GM21737 (cell line): ENCODE data around the gene SBF2.
A peak's percentile ranks its signal among the peaks of the same experiment; 100 is the strongest.
"Not testable (repeated sequence)": the region's sequence is repeated elsewhere in the genome, so short reads cannot be mapped to it uniquely, and the experiment has no call there.

Experiments used
- ATAC-seq: cut with Tn5 transposase; IDR thresholded peaks from one replicate; pipeline ENCODE4 v1.9.1; 2021; ENCODE audit warnings: mild to moderate bottlenecking, moderate library complexity; ENCODE audit not compliant: unreplicated experiment

The SBF2 gene

GRCh38 chr11:9969068-9969467 is 325.0 kb downstream of the SBF2 start:
- ATAC-seq, result no peak

- peak; percentile 95 for ATAC-seq
These were observed 331.3 kb downstream of the SBF2 start for GRCh38 chr11:9962722-9963121.

GRCh38 chr11:9957072-9957471 is 336.9 kb downstream of the SBF2 start:
- no peak for ATAC-seq

GRCh38 chr11:9956483-9956882 is 337.5 kb downstream of the SBF2 start:
- no peak for ATAC-seq

GRCh38 chr11:9955391-9955790 is 338.6 kb downstream of the SBF2 start:
- no peak for ATAC-seq

GRCh38 chr11:9953994-9954626 is 339.9 kb downstream of the SBF2 start:
- ATAC-seq, result no peak

GRCh38 chr11:9952511-9953196 is 341.4 kb downstream of the SBF2 start:
- no peak for ATAC-seq

GRCh38 chr11:9951807-9952206 is 342.2 kb downstream of the SBF2 start:
- ATAC-seq, result no peak

GRCh38 chr11:9950462-9950861 is 343.6 kb downstream of the SBF2 start:
- ATAC-seq, result no peak

GRCh38 chr11:9947231-9947864 is 346.7 kb downstream of the SBF2 start:
- peak; percentile 59 for ATAC-seq

- not testable (repeated sequence) for ATAC-seq
These were observed 348.3 kb downstream of the SBF2 start for GRCh38 chr11:9945680-9946079.

- no peak for ATAC-seq
These were observed 350.5 kb downstream of the SBF2 start for GRCh38 chr11:9943386-9944110.

- no peak for ATAC-seq
These were observed 352.0 kb downstream of the SBF2 start for GRCh38 chr11:9941991-9942390.

- not testable (repeated sequence) for ATAC-seq
These were observed 354.9 kb downstream of the SBF2 start for GRCh38 chr11:9939150-9939549.

GRCh38 chr11:9936754-9937153 is 357.3 kb downstream of the SBF2 start:
- no peak for ATAC-seq

- not testable (repeated sequence) for ATAC-seq
These were observed 361.2 kb downstream of the SBF2 start for GRCh38 chr11:9932843-9933242.

- ATAC-seq, result not testable (repeated sequence)
These were observed 363.3 kb downstream of the SBF2 start for GRCh38 chr11:9930562-9931331.

- no peak for ATAC-seq
These were observed 366.3 kb downstream of the SBF2 start for GRCh38 chr11:9927670-9928069.

- ATAC-seq, result no peak
These were observed 370.7 kb downstream of the SBF2 start for GRCh38 chr11:9923280-9923679.

GRCh38 chr11:9922806-9923205 is 371.2 kb downstream of the SBF2 start:
- ATAC-seq, result no peak

GRCh38 chr11:9916480-9916879 is 377.5 kb downstream of the SBF2 start:
- no peak for ATAC-seq
